Spinal cord (tissue), 4 donors: ENCODE results near the gene RAPGEFL1. TPM values are rescaled to one million over a fixed set of nuclear protein-coding genes. Genes with fewer than 3 reads are reported as not detected.

Experiments used
- polyA plus RNA-seq, 2 donors: library from polyadenylated mRNA; unstranded; fragments of 120-200 nt; gene quantifications; one replicate each; pipeline ENCODE4 v1.2.1, GENCODE V29; 2013; ENCODE audit not compliant: insufficient read length in 2 of 2
- small RNA-seq: library from RNA; depleted of rRNA; stranded (forward); fragments of <200 nt; gene quantifications from one replicate; pipeline ENCODE3, GENCODE V24; 2014; ENCODE audit warnings: low replicate concordance
- total RNA-seq, 2 donors: library from RNA; depleted of rRNA in 1 of 2; stranded (reverse); fragments of 120-200 nt in 1 of 2; fragments of >200 nt in 1 of 2; gene quantifications; one replicate each; pipeline versions ENCODE4 v1.2.3 to v1.2.4, GENCODE V29; 2013 to 2014

RAPGEFL1 gene
- total and polyA plus RNA-seq, 4 donors = 10.6 to 77.1 (median 35.4) TPM

Small RNAs within 50 kb of the gene (small RNA-seq; reads per million reads assigned to genes)
- not detected for gene MIR6867

Other genes with a start within 250 kb of the RAPGEFL1 start
- gene ORMDL3, start 249.9 kb upstream of the RAPGEFL1 start, total RNA-seq = 100 to 1,000 TPM in 1 of 2 donors, 10 to 100 TPM in 1; 42.2 to 154 TPM
- 10 to 100 TPM; 87.6 to 97.9 TPM for gene ORMDL3, start 249.9 kb upstream of the RAPGEFL1 start, polyA plus RNA-seq
- gene LRRC3C, start 249.7 kb upstream of the RAPGEFL1 start, total RNA-seq = not detected
- gene LRRC3C, start 249.7 kb upstream of the RAPGEFL1 start, polyA plus RNA-seq = not detected
- under 1 TPM in 1 of 2 donors, not detected in 1; 0.61 TPM for gene GSDMA, start 214.5 kb upstream of the RAPGEFL1 start, total RNA-seq
- gene GSDMA, start 214.5 kb upstream of the RAPGEFL1 start, polyA plus RNA-seq = under 1 TPM; 0.19 to 0.41 TPM
- 10 to 100 TPM; 54.3 to 85.0 TPM for gene PSMD3, start 196.7 kb upstream of the RAPGEFL1 start, total RNA-seq
- gene PSMD3, start 196.7 kb upstream of the RAPGEFL1 start, polyA plus RNA-seq = 100 to 1,000 TPM; 123 to 136 TPM
- under 1 TPM in 1 of 2 donors, not detected in 1; 0.59 TPM for gene CSF3, start 162.0 kb upstream of the RAPGEFL1 start, total RNA-seq
- not detected for gene CSF3, start 162.0 kb upstream of the RAPGEFL1 start, polyA plus RNA-seq
- 10 to 100 TPM; 50.3 to 50.7 TPM for gene MED24, start 123.1 kb upstream of the RAPGEFL1 start, total RNA-seq
- 100 to 1,000 TPM; 120 to 140 TPM for gene MED24, start 123.1 kb upstream of the RAPGEFL1 start, polyA plus RNA-seq
- gene THRA, start 114.5 kb upstream of the RAPGEFL1 start, total RNA-seq = 100 to 1,000 TPM in 1 of 2 donors, 10 to 100 TPM in 1; 80.1 to 151 TPM
- gene THRA, start 114.5 kb upstream of the RAPGEFL1 start, polyA plus RNA-seq = 100 to 1,000 TPM; 243 to 252 TPM
- gene NR1D1, start 76.9 kb upstream of the RAPGEFL1 start, total RNA-seq = 1 to 10 TPM; 3.3 to 3.5 TPM
- 10 to 100 TPM; 11.6 to 12.4 TPM for gene NR1D1, start 76.9 kb upstream of the RAPGEFL1 start, polyA plus RNA-seq
- 100 to 1,000 TPM in 1 of 2 donors, 10 to 100 TPM in 1; 89.4 to 121 TPM for gene MSL1, start 55.5 kb upstream of the RAPGEFL1 start, total RNA-seq
- gene MSL1, start 55.5 kb upstream of the RAPGEFL1 start, polyA plus RNA-seq = 100 to 1,000 TPM; 166 to 168 TPM
- gene CASC3, start 36.9 kb upstream of the RAPGEFL1 start, total RNA-seq = 10 to 100 TPM; 52.0 to 68.4 TPM
- 100 to 1,000 TPM; 122 to 133 TPM for gene CASC3, start 36.9 kb upstream of the RAPGEFL1 start, polyA plus RNA-seq
- gene WIPF2, start 41.8 kb downstream of the RAPGEFL1 start, total RNA-seq = 10 to 100 TPM; 10.7 to 13.2 TPM
- 10 to 100 TPM; 49.2 to 54.3 TPM for gene WIPF2, start 41.8 kb downstream of the RAPGEFL1 start, polyA plus RNA-seq
- gene CDC6, start 110.4 kb downstream of the RAPGEFL1 start, total RNA-seq = 10 to 100 TPM in 1 of 2 donors, 1 to 10 TPM in 1; 6.7 to 10.3 TPM
- gene CDC6, start 110.4 kb downstream of the RAPGEFL1 start, polyA plus RNA-seq = 10 to 100 TPM; 11.7 to 12.9 TPM
- 10 to 100 TPM; 10.2 to 22.7 TPM for gene RARA, start 131.7 kb downstream of the RAPGEFL1 start, total RNA-seq
- 10 to 100 TPM; 51.1 to 54.5 TPM for gene RARA, start 131.7 kb downstream of the RAPGEFL1 start, polyA plus RNA-seq
- gene GJD3, start 187.3 kb downstream of the RAPGEFL1 start, total RNA-seq = under 1 TPM; 0.40 to 0.61 TPM
- under 1 TPM in 1 of 2 donors, not detected in 1; 0.36 TPM for gene GJD3, start 187.3 kb downstream of the RAPGEFL1 start, polyA plus RNA-seq
- gene TOP2A, start 240.4 kb downstream of the RAPGEFL1 start, total RNA-seq = 10 to 100 TPM; 60.8 to 68.3 TPM
- gene TOP2A, start 240.4 kb downstream of the RAPGEFL1 start, polyA plus RNA-seq = 10 to 100 TPM; 73.4 to 79.4 TPM